ENCODE results near the gene PAX2.

Gene PAX2

GRCh38 chr10:100740476-100741377 is 4.7 kb upstream of the PAX2 start:
- DNase-seq = no peak

GRCh38 chr10:100741378-100742075 is 3.9 kb upstream of the PAX2 start:
- DNase-seq = no peak

GRCh38 chr10:100742076-100742771 is 3.2 kb upstream of the PAX2 start:
- DNase-seq = no peak

- no peak for DNase-seq
Measured at GRCh38 chr10:100742936-100743335, 2.4 kb upstream of the PAX2 start.

GRCh38 chr10:100743626-100744135 is 1.7 kb upstream of the PAX2 start:
- peak; percentile 32 to 43 for DNase-seq

GRCh38 chr10:100744136-100744986 is 1.0 kb upstream of the PAX2 start:
- no peak for DNase-seq

- DNase-seq = no peak
Measured at GRCh38 chr10:100745882-100746783, 751 bp downstream of the PAX2 start.

GRCh38 chr10:100746784-100747455 is 1.5 kb downstream of the PAX2 start:
- DNase-seq = no peak

GRCh38 chr10:100747456-100748230 is 2.3 kb downstream of the PAX2 start:
- DNase-seq = no peak

GRCh38 chr10:100748231-100749058 is 3.1 kb downstream of the PAX2 start:
- DNase-seq = no peak

- no peak for DNase-seq
Measured at GRCh38 chr10:100749059-100749308, 3.6 kb downstream of the PAX2 start.

GRCh38 chr10:100749309-100750217 is 4.2 kb downstream of the PAX2 start:
- no peak for DNase-seq

- DNase-seq = no peak
Measured at GRCh38 chr10:100750291-100751210, 5.2 kb downstream of the PAX2 start.

GRCh38 chr10:100751211-100751933 is 6.0 kb downstream of the PAX2 start:
- DNase-seq = no peak

GRCh38 chr10:100755821-100756220 is 10.4 kb downstream of the PAX2 start:
- DNase-seq = no peak

- no peak for DNase-seq
Measured at GRCh38 chr10:100759331-100759730, 13.9 kb downstream of the PAX2 start.

Data from activated CD4-positive, alpha-beta T cell treated with anti-CD3 and anti-CD28 coated beads for 4 hours (primary cell).